Osteocyte (in vitro differentiated cells): ENCODE data around the gene ALOX12B. TPM values are rescaled to one million over a fixed set of nuclear protein-coding genes. Genes with fewer than 3 reads are reported as not detected.
"Not testable (repeated sequence)": the region's sequence is repeated elsewhere in the genome, so short reads cannot be mapped to it uniquely, and the experiment has no call there.

Source experiments
- DNase-seq: peaks from one replicate; pipeline ENCODE4 v3.0.0; 2021; ENCODE audit warnings: mixed read lengths; ENCODE audit not compliant: unreplicated experiment; ENCODE audit errors: extremely low spot score
- H3K27ac Mint-ChIP-seq: one replicate; pipeline ENCODE4 v1.8.0; 2021; ENCODE audit warnings: mild to moderate bottlenecking, mixed read lengths; ENCODE audit not compliant: unreplicated experiment
- H3K27me3 Mint-ChIP-seq: one replicate; pipeline ENCODE4 v1.8.0; 2021; ENCODE audit warnings: mixed read lengths; ENCODE audit not compliant: unreplicated experiment
- H3K36me3 Mint-ChIP-seq: one replicate; pipeline ENCODE4 v1.8.0; 2021; ENCODE audit warnings: mixed read lengths; ENCODE audit not compliant: unreplicated experiment
- H3K4me1 Mint-ChIP-seq: one replicate; pipeline ENCODE4 v1.8.0; 2021; ENCODE audit warnings: mixed read lengths; ENCODE audit not compliant: unreplicated experiment
- H3K4me3 Mint-ChIP-seq: one replicate; pipeline ENCODE4 v1.8.0; 2021; ENCODE audit warnings: mild to moderate bottlenecking, moderate library complexity, mixed read lengths; ENCODE audit not compliant: unreplicated experiment
- H3K9me3 Mint-ChIP-seq: one replicate; pipeline ENCODE4 v1.8.0; 2021; ENCODE audit warnings: mixed read lengths; ENCODE audit not compliant: unreplicated experiment
- total RNA-seq: library from RNA; stranded (reverse); gene quantifications from 2 replicates; pipeline ENCODE4 v1.2.1, GENCODE V29; 2021
- TF ChIP-seq, protein P1 (sequence below): fragments of 200-600 bp; sonication (generic); IDR thresholded peaks from 2 replicates; pipeline ENCODE4 v1.5.0; 2021; ENCODE audit warnings: antibody characterized with exemption, mild to moderate bottlenecking, moderate library complexity

ALOX12B gene
- total RNA-seq, 1 donor from 2014 or later = not detected

DNA sequence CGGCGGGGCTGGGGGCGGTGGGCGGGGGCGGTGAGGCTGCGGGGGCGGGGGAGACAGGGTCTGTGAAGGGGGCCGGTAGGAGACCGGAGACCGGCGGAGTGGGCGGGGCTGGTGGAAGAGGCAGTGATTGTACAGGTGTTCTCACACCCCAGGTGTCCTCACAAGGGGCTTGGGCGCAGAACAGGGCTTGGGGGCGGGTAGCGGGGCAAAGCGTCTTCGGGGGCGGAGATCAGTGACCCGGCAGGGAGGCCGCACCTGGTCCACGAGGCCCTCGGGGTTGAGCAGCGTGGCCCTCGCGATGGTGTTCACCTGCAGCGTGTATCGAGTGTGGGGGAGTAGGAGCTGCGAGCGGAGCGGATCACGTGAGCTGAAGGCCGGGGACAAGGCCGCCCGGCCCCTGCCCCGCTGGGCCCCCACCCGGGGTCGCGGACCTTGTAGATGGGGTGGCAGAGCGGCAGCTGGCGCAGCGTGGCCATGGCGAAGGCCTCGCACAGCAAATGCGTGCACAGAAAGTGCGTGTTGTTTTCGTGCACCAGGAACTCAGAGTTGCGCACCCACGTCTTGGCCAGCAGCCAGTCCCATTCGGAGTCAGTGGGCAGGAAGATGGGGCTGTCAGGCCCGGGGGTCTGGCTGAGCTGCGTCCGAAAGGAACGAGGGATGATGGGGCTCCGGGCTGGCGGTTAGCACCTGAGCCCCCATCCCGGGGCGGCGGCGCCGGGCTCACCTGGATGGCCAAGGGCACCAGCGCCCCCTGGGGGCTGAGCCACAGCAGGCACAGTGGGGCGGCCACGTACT, 22.3 kb upstream of the ALOX12B start:
- Mint-ChIP-seq H3K36me3 (no peaks in the 10 kb centered on the region), H3K9me3 (no peaks in the 10 kb centered on the region), H3K27me3 (peaks cover 49% of the 10 kb centered on the region), H3K4me1 (peaks cover 8% of the 10 kb centered on the region), H3K4me3 (no peak overlapping the region), H3K27ac (no peak overlapping the region)
- no peak for DNase-seq
- TF ChIP-seq, protein P1, sequence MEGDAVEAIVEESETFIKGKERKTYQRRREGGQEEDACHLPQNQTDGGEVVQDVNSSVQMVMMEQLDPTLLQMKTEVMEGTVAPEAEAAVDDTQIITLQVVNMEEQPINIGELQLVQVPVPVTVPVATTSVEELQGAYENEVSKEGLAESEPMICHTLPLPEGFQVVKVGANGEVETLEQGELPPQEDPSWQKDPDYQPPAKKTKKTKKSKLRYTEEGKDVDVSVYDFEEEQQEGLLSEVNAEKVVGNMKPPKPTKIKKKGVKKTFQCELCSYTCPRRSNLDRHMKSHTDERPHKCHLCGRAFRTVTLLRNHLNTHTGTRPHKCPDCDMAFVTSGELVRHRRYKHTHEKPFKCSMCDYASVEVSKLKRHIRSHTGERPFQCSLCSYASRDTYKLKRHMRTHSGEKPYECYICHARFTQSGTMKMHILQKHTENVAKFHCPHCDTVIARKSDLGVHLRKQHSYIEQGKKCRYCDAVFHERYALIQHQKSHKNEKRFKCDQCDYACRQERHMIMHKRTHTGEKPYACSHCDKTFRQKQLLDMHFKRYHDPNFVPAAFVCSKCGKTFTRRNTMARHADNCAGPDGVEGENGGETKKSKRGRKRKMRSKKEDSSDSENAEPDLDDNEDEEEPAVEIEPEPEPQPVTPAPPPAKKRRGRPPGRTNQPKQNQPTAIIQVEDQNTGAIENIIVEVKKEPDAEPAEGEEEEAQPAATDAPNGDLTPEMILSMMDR = peak; percentile 76

DNA sequence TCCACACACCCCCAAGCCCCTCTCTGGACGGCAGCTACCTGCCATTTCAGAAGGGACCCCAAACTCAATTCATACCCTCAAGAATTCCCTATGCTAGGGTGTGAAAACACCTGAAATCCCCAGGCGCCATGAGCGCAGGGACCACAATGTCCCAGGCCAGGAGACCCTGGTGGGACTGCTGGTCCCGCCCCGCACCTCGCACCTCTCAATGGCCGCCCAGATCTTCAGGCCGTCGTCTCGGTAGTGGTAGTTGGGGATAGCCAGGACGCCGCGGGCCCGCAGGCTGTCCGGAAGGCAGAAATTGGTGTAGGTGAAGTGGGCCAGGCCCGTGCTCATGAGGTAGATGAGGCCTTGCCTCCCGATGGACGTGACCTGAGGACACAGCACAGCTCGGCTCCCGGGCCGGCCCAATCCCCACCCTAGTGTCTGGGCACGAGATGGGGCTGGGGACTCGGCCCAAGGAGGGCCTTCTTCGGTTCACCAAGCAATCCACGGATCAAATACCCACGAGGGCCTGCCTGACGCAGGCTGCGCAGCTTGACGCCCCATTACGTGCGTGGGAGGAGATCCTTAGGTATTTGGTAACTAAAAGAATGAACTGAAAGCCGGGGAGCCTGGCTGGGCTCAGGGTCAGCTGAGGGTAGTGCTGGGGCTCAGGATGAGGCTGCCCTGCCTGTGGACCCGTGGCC, 21.6 kb upstream of the ALOX12B start:
- no peaks in the 10 kb centered on the region for H3K36me3 Mint-ChIP-seq
- no peak overlapping the region for H3K4me3 Mint-ChIP-seq

DNA sequence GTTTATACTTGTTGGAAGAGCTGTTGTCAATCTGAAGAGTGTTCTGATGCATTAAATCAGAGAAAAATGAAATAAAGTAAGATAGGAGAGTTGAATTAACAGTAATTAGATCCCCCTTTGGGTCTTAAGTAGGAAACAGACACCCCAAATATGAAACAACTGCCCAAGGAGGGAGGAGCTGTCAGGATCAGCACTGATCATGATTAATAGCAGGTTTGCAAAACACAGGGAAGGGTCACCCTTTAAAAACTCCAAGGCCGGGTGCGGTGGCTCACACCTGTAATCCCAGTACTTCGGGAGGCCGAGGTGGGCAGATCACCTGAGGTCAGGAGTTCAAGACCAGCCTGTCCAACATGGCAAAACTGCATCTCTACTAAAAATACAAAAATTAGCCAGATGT, 19.5 kb upstream of the ALOX12B start:
- not testable (repeated sequence) for DNase-seq, H3K27ac Mint-ChIP-seq, H3K4me1 Mint-ChIP-seq, H3K9me3 Mint-ChIP-seq, H3K4me3 Mint-ChIP-seq, H3K36me3 Mint-ChIP-seq
- peaks cover 30% of the 10 kb centered on the region for H3K27me3 Mint-ChIP-seq

More for the DNA sequence above, 21.6 kb upstream of the ALOX12B start:
- Mint-ChIP-seq H3K9me3 (no peaks in the 10 kb centered on the region), H3K27ac (no peak overlapping the region), H3K27me3 (peaks cover 41% of the 10 kb centered on the region), H3K4me1 (peaks cover 8% of the 10 kb centered on the region)
- TF ChIP-seq, protein P1 = no peak
- DNase-seq = no peak

DNA sequence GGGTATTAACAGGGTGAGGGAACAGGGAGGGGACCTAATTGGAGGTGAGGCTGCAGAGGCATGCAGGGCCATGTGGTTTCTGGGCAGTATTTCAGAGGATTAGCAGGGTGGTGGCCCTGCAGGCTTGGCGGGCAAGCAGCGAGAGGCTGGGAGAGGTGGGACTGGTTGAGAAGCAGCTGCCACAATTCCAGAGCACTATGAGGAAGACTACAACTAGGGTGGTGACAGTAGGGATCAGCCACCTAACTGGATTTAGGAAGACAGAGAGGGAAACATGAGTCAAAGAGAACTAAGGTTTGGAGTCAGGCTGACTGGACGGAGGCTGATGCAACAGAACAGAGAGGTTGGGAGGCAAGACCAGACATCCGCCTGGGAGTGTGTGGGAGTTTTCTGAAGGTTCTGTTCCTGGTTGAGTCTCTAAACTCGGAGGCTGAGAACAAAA, 18.5 kb upstream of the ALOX12B start:
- H3K4me3 Mint-ChIP-seq = no peak overlapping the region
- peaks cover 22% of the 10 kb centered on the region for H3K27me3 Mint-ChIP-seq
- H3K27ac Mint-ChIP-seq = no peak overlapping the region
- H3K9me3 Mint-ChIP-seq = no peaks in the 10 kb centered on the region
- TF ChIP-seq, protein P1 = no peak
- peaks cover 8% of the 10 kb centered on the region for H3K4me1 Mint-ChIP-seq
- no peaks in the 10 kb centered on the region for H3K36me3 Mint-ChIP-seq
- no peak for DNase-seq

DNA sequence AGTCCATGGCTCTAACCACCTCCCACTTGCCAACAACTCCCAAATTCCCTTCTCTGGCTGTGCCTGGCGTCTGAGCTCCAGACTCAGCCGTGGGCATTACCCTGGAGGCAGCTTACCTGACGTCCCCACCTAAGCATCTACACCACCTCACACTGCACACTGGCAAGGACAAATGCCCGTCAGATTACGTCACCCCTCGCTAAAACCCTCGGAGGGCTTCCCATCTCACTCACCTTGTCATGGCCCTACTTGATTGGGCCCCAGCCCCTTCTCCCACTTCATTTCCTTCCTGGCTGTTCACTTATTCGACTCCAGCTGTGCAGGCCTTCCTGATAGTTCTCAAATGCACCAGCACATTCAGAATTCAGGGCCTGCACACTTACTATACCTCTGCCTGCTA, 17.4 kb upstream of the ALOX12B start:
- H3K4me3 Mint-ChIP-seq = no peak overlapping the region
- no peak for DNase-seq
- TF ChIP-seq, protein P1 = no peak
- peaks cover 15% of the 10 kb centered on the region for H3K27me3 Mint-ChIP-seq
- peaks cover 5% of the 10 kb centered on the region for H3K4me1 Mint-ChIP-seq
- no peak overlapping the region for H3K27ac Mint-ChIP-seq
- H3K36me3 Mint-ChIP-seq = no peaks in the 10 kb centered on the region
- H3K9me3 Mint-ChIP-seq = no peaks in the 10 kb centered on the region
